ENCODE measurements around the gene C1orf226. TPM values are rescaled to one million over a fixed set of nuclear protein-coding genes. Genes with fewer than 3 reads are reported as not detected.

The C1orf226 gene
- total RNA-seq, 1 experiment from 2014 or later: 34.3 TPM

DNA sequence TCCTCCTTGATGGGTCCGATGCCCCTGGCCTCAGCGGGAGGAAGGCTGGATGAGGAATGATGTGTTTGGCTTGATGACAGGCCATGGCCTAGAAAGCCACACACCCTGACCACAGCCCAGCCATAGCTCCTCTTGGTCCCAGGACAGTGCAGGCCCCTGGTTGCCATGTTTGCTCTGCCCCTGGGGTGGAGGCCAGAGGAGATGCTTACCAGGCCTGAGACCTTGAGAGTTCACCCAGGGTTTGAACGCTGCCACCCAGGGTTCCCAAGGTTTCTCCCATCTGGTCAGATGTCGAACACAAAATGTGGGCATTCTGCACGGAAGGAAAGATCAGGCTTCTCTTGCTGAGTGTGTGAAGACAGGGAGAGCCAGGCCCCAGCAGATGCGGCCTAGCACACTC is 2.6 kb downstream of the C1orf226 start:
- ChIA-PET CTCF (no interaction called here), POLR2A (ENCODE audit: low non-redundant PET) (no interaction called here)
- intact Hi-C loops (cut with micrococcal nuclease; ENCODE audit: unreplicated experiment): no loop called here
- Histone ChIP-seq H3K4me1 (ENCODE audit: insufficient read depth, low read length, poor library complexity, severe bottlenecking) (peaks cover 30% of the 10 kb centered on the region), H3K36me3 (ENCODE audit: insufficient read depth, low read length, poor library complexity, severe bottlenecking) (peaks cover 9% of the 10 kb centered on the region), H3K9me3 (ENCODE audit: low read depth, low read length, poor library complexity, severe bottlenecking) (no peaks in the 10 kb centered on the region), H3K27me3 (replicated peaks; ENCODE audit: insufficient read depth, low read depth, low read length, poor library complexity) (no peaks in the 10 kb centered on the region), H3K27ac (ENCODE audit: low read depth, low read length, poor library complexity, severe bottlenecking) (peak overlapping the region; percentile 66), H3K4me3 (ENCODE audit: low read depth, low read length, poor library complexity, severe bottlenecking) (no peak overlapping the region)
- no peak for TF ChIP-seq EZH2 (IDR thresholded peaks at IDR 0.05; ENCODE audit: borderline replicate concordance, low read depth, low read length, poor library complexity, severe bottlenecking)
- TF ChIP-seq, protein P1, sequence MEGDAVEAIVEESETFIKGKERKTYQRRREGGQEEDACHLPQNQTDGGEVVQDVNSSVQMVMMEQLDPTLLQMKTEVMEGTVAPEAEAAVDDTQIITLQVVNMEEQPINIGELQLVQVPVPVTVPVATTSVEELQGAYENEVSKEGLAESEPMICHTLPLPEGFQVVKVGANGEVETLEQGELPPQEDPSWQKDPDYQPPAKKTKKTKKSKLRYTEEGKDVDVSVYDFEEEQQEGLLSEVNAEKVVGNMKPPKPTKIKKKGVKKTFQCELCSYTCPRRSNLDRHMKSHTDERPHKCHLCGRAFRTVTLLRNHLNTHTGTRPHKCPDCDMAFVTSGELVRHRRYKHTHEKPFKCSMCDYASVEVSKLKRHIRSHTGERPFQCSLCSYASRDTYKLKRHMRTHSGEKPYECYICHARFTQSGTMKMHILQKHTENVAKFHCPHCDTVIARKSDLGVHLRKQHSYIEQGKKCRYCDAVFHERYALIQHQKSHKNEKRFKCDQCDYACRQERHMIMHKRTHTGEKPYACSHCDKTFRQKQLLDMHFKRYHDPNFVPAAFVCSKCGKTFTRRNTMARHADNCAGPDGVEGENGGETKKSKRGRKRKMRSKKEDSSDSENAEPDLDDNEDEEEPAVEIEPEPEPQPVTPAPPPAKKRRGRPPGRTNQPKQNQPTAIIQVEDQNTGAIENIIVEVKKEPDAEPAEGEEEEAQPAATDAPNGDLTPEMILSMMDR (conservative IDR thresholded peaks at IDR 0.05; ENCODE audit: low read depth, low read length): no peak
- DNase-seq (ENCODE audit: low spot score): no peak
- BruUV-seq (replicated peaks): no TSS peak

DNA sequence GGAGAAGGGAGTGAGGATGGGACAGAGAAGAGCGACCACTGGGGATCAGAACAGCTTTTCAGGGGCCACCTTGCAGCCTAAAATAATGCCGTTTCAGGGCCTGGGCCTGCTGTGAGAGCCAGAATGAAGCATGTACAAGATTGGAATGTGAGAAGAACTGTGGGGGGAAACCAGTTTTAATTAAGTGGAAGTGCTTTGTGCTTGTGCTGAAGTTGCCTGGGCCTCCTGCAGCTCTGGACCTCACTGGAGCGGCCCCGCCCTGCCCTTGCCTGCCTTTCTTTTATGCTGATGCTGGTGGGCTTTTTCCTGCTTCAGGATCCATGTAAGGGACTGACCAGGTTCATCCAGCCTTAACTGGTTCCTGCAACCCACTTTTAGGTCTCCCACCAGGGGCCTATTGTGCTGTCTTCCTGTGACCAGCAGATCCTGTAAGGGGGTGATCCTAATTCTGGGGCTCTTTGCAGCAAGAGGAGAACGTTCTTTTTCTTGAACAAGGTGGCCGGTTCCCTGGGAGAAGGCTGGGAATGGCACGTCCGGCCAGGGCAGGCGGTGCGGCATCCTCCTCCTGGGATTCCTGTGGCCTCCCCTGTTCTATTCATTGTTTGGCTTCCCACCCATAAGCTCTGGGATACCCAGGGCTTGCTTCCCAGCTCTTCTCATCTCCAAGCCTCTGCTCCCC is 3.2 kb downstream of the C1orf226 start:
- CTCF ChIA-PET: no interaction called here
- POLR2A ChIA-PET (ENCODE audit: low non-redundant PET): no interaction called here

DNA sequence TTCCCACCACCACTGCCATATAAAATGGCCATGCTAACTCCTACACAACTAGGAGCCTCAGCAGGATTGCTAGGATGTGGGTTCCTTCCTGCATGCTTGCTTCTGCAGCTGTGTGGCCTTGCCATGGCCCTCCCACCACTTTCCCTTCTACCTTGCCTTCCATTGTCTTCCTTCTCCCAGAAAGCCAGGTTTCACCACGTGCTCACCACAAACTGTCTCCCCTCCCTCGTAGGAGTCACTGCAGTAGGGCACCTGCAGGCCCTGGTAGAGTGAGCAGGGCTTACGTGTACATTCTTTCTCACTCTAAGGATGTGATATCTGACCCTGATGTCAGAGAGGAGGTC is 3.7 kb downstream of the C1orf226 start:
- Histone ChIP-seq H3K27ac (ENCODE audit: low read depth, low read length, poor library complexity, severe bottlenecking) (peak overlapping the region; percentile 66), H3K4me3 (ENCODE audit: low read depth, low read length, poor library complexity, severe bottlenecking) (no peak overlapping the region), H3K27me3 (replicated peaks; ENCODE audit: insufficient read depth, low read depth, low read length, poor library complexity) (no peaks in the 10 kb centered on the region), H3K36me3 (ENCODE audit: insufficient read depth, low read length, poor library complexity, severe bottlenecking) (peaks cover 9% of the 10 kb centered on the region), H3K4me1 (ENCODE audit: insufficient read depth, low read length, poor library complexity, severe bottlenecking) (peaks cover 41% of the 10 kb centered on the region), H3K9me3 (ENCODE audit: low read depth, low read length, poor library complexity, severe bottlenecking) (no peaks in the 10 kb centered on the region)
- CTCF ChIA-PET: no interaction called here
- POLR2A ChIA-PET (ENCODE audit: low non-redundant PET): no interaction called here
- intact Hi-C loops (cut with micrococcal nuclease; ENCODE audit: unreplicated experiment): no loop called here
- DNase-seq (ENCODE audit: low spot score): no peak
- TF ChIP-seq, protein P1 (conservative IDR thresholded peaks at IDR 0.05; ENCODE audit: low read depth, low read length): no peak
- TF ChIP-seq EZH2 (IDR thresholded peaks at IDR 0.05; ENCODE audit: borderline replicate concordance, low read depth, low read length, poor library complexity, severe bottlenecking): no peak
- no TSS peak for BruUV-seq (replicated peaks)

More for the DNA sequence above, 3.2 kb downstream of the C1orf226 start:
- peak overlapping the region; percentile 66 for H3K27ac ChIP-seq (ENCODE audit: low read depth, low read length, poor library complexity, severe bottlenecking)
- intact Hi-C loops (cut with micrococcal nuclease; ENCODE audit: unreplicated experiment): no loop called here
- no TSS peak for BruUV-seq (replicated peaks)
- H3K36me3 ChIP-seq (ENCODE audit: insufficient read depth, low read length, poor library complexity, severe bottlenecking): peaks cover 9% of the 10 kb centered on the region
- H3K4me1 ChIP-seq (ENCODE audit: insufficient read depth, low read length, poor library complexity, severe bottlenecking): peaks cover 36% of the 10 kb centered on the region
- TF ChIP-seq, protein P1 (conservative IDR thresholded peaks at IDR 0.05; ENCODE audit: low read depth, low read length): no peak
- TF ChIP-seq EZH2 (IDR thresholded peaks at IDR 0.05; ENCODE audit: borderline replicate concordance, low read depth, low read length, poor library complexity, severe bottlenecking): no peak
- no peaks in the 10 kb centered on the region for H3K9me3 ChIP-seq (ENCODE audit: low read depth, low read length, poor library complexity, severe bottlenecking)
- no peaks in the 10 kb centered on the region for H3K27me3 ChIP-seq (replicated peaks; ENCODE audit: insufficient read depth, low read depth, low read length, poor library complexity)
- H3K4me3 ChIP-seq (ENCODE audit: low read depth, low read length, poor library complexity, severe bottlenecking): no peak overlapping the region
- DNase-seq (ENCODE audit: low spot score): peak; percentile 72
